Activated CD4-positive, alpha-beta memory T cell treated with anti-CD3 and anti-CD28 coated beads for 36 hours (primary cell): ENCODE measurements around the gene CTAGE4. TPM values are rescaled to one million over a fixed set of nuclear protein-coding genes. Genes with fewer than 3 reads are reported as not detected.
"Not testable (repeated sequence)": the region's sequence is repeated elsewhere in the genome, so short reads cannot be mapped to it uniquely, and the experiment has no call there.

ENCODE experiments used
- CTCF ChIA-PET: fragments of 350-600 bp; sonication (Branson Sonifier 250); formaldehyde crosslinking; loops from one replicate; lab custom pipeline; 2021; ENCODE audit warnings: antibody characterized with exemption, inconsistent platforms; lab: Charles Lee
- POLR2A ChIA-PET: fragments of 350-600 bp; sonication (Branson Sonifier 250); formaldehyde crosslinking; loops from one replicate; lab custom pipeline; 2021; ENCODE audit warnings: antibody characterized with exemption; lab: Charles Lee
- DNase-seq: peaks from one replicate; pipeline ENCODE4 v3.0.0-alpha.2; 2020
- H3K27ac Mint-ChIP-seq: one replicate; pipeline ENCODE4 v1.8.0; 2021; ENCODE audit warnings: mixed read lengths
- H3K27me3 Mint-ChIP-seq: one replicate; pipeline ENCODE4 v1.8.0; 2021; ENCODE audit warnings: mixed read lengths
- H3K36me3 Mint-ChIP-seq: one replicate; pipeline ENCODE4 v1.8.0; 2021; ENCODE audit warnings: mixed read lengths
- H3K4me1 Mint-ChIP-seq: one replicate; pipeline ENCODE4 v1.8.0; 2021; ENCODE audit warnings: low read depth, mixed read lengths
- H3K4me3 Mint-ChIP-seq: one replicate; pipeline ENCODE4 v1.8.0; 2021; ENCODE audit warnings: mild to moderate bottlenecking, mixed read lengths
- H3K9me3 Mint-ChIP-seq: one replicate; pipeline ENCODE4 v1.8.0; 2021; ENCODE audit warnings: mixed read lengths
- intact Hi-C: fragments of 100-400 bp; cut with micrococcal nuclease; formaldehyde crosslinking; loops from one replicate; pipeline ENCODE4 v1.15.1; 2023
- total RNA-seq, 2 experiments: library from RNA; stranded (reverse); gene quantifications; one replicate each; pipeline ENCODE4 v1.2.3, GENCODE V29; 2021

Gene CTAGE4
- total RNA-seq, 2 experiments from 2014 or later = 3.1 to 3.6 TPM

GRCh38 chr7:144187848-144188247 is 4.6 kb downstream of the CTAGE4 start:
- CTCF ChIA-PET, H3K4me3 Mint-ChIP-seq, H3K9me3 Mint-ChIP-seq, DNase-seq, POLR2A ChIA-PET, H3K4me1 Mint-ChIP-seq, H3K27me3 Mint-ChIP-seq, intact Hi-C loops, H3K36me3 Mint-ChIP-seq, H3K27ac Mint-ChIP-seq: not testable (repeated sequence)

- CTCF ChIA-PET, POLR2A ChIA-PET, H3K4me1 Mint-ChIP-seq, H3K36me3 Mint-ChIP-seq, intact Hi-C loops, H3K4me3 Mint-ChIP-seq, H3K9me3 Mint-ChIP-seq, DNase-seq, H3K27ac Mint-ChIP-seq, H3K27me3 Mint-ChIP-seq: not testable (repeated sequence)
Measured at GRCh38 chr7:144188578-144189171, 5.4 kb downstream of the CTAGE4 start.

GRCh38 chr7:144193782-144194181 is 10.5 kb downstream of the CTAGE4 start:
- H3K4me1 Mint-ChIP-seq = peaks cover 10% of the 10 kb centered on the region
- POLR2A ChIA-PET, DNase-seq, H3K27ac Mint-ChIP-seq, H3K36me3 Mint-ChIP-seq, intact Hi-C loops, H3K9me3 Mint-ChIP-seq, H3K27me3 Mint-ChIP-seq, CTCF ChIA-PET, H3K4me3 Mint-ChIP-seq: not testable (repeated sequence)

- CTCF ChIA-PET, POLR2A ChIA-PET, H3K4me1 Mint-ChIP-seq, H3K27me3 Mint-ChIP-seq, intact Hi-C loops, H3K9me3 Mint-ChIP-seq, H3K4me3 Mint-ChIP-seq, H3K36me3 Mint-ChIP-seq, H3K27ac Mint-ChIP-seq, DNase-seq: not testable (repeated sequence)
Measured at GRCh38 chr7:144194453-144194852, 11.2 kb downstream of the CTAGE4 start.

GRCh38 chr7:144195212-144195872 is 12.1 kb downstream of the CTAGE4 start, which contains the start of gene ARHGEF35:
ARHGEF35 (minus strand) TSS chr7:144195833; CDS start chr7:144188383, 7,450 bp downstream.
- Mint-ChIP-seq H3K27ac (peak within 1 kb of the TSS; percentile 58), H3K4me3 (peak within 1 kb of the TSS; percentile 64)
- CTCF ChIA-PET, POLR2A ChIA-PET, intact Hi-C loops, H3K27me3 Mint-ChIP-seq, H3K36me3 Mint-ChIP-seq, H3K4me1 Mint-ChIP-seq, H3K9me3 Mint-ChIP-seq: not testable (repeated sequence)
- peak; percentile 38 for DNase-seq

GRCh38 chr7:144198934-144199333 is 15.7 kb downstream of the CTAGE4 start:
- H3K4me3 Mint-ChIP-seq, intact Hi-C loops, H3K27ac Mint-ChIP-seq, POLR2A ChIA-PET, CTCF ChIA-PET, H3K27me3 Mint-ChIP-seq, H3K36me3 Mint-ChIP-seq, H3K9me3 Mint-ChIP-seq, H3K4me1 Mint-ChIP-seq, DNase-seq: not testable (repeated sequence)

- POLR2A ChIA-PET, DNase-seq, H3K9me3 Mint-ChIP-seq, H3K4me3 Mint-ChIP-seq, H3K4me1 Mint-ChIP-seq, H3K36me3 Mint-ChIP-seq, H3K27me3 Mint-ChIP-seq, H3K27ac Mint-ChIP-seq, CTCF ChIA-PET, intact Hi-C loops: not testable (repeated sequence)
Measured at GRCh38 chr7:144201978-144202377, 18.7 kb downstream of the CTAGE4 start.

GRCh38 chr7:144203086-144203485 is 19.8 kb downstream of the CTAGE4 start:
- H3K27me3 Mint-ChIP-seq, H3K4me1 Mint-ChIP-seq, CTCF ChIA-PET: not testable (repeated sequence)

GRCh38 chr7:144205306-144205705 is 22.0 kb downstream of the CTAGE4 start:
- H3K4me3 Mint-ChIP-seq, H3K27ac Mint-ChIP-seq, H3K9me3 Mint-ChIP-seq, H3K4me1 Mint-ChIP-seq, POLR2A ChIA-PET, intact Hi-C loops, H3K36me3 Mint-ChIP-seq, CTCF ChIA-PET, H3K27me3 Mint-ChIP-seq, DNase-seq: not testable (repeated sequence)

More at GRCh38 chr7:144203086-144203485, 19.8 kb downstream of the CTAGE4 start:
- H3K27ac Mint-ChIP-seq, DNase-seq, H3K4me3 Mint-ChIP-seq, H3K36me3 Mint-ChIP-seq, POLR2A ChIA-PET, intact Hi-C loops, H3K9me3 Mint-ChIP-seq: not testable (repeated sequence)

GRCh38 chr7:144217200-144217599 is 33.9 kb downstream of the CTAGE4 start:
- H3K4me1 Mint-ChIP-seq, H3K27me3 Mint-ChIP-seq, H3K9me3 Mint-ChIP-seq, intact Hi-C loops, H3K27ac Mint-ChIP-seq, H3K36me3 Mint-ChIP-seq, POLR2A ChIA-PET, DNase-seq, CTCF ChIA-PET, H3K4me3 Mint-ChIP-seq: not testable (repeated sequence)

- H3K4me1 Mint-ChIP-seq, intact Hi-C loops, H3K36me3 Mint-ChIP-seq, H3K4me3 Mint-ChIP-seq, H3K27ac Mint-ChIP-seq, POLR2A ChIA-PET, CTCF ChIA-PET, H3K27me3 Mint-ChIP-seq, H3K9me3 Mint-ChIP-seq, DNase-seq: not testable (repeated sequence)
Measured at GRCh38 chr7:144218581-144218980, 35.3 kb downstream of the CTAGE4 start.

- H3K9me3 Mint-ChIP-seq, H3K27ac Mint-ChIP-seq, H3K4me3 Mint-ChIP-seq, POLR2A ChIA-PET, H3K27me3 Mint-ChIP-seq, H3K36me3 Mint-ChIP-seq, DNase-seq, H3K4me1 Mint-ChIP-seq, CTCF ChIA-PET, intact Hi-C loops: not testable (repeated sequence)
Measured at GRCh38 chr7:144219149-144219548, 35.9 kb downstream of the CTAGE4 start.

- H3K27ac Mint-ChIP-seq, CTCF ChIA-PET, H3K36me3 Mint-ChIP-seq, intact Hi-C loops, DNase-seq, H3K9me3 Mint-ChIP-seq, H3K4me1 Mint-ChIP-seq, POLR2A ChIA-PET, H3K27me3 Mint-ChIP-seq, H3K4me3 Mint-ChIP-seq: not testable (repeated sequence)
Measured at GRCh38 chr7:144220531-144220930, 37.3 kb downstream of the CTAGE4 start.
